GM23248 (cell line): Measurements from ENCODE around the gene ZNF320. TPM values are rescaled to one million over a fixed set of nuclear protein-coding genes. Genes with fewer than 3 reads are reported as not detected.
"Not testable (repeated sequence)": the region's sequence is repeated elsewhere in the genome, so short reads cannot be mapped to it uniquely, and the experiment has no call there.

Experiments
- DNase-seq: peaks from one replicate; pipeline ENCODE4 v3.0.0-alpha.2; 2015
- H2AFZ ChIP-seq: fragments of 200-600 bp; sonication (generic); 2 replicates; pipeline ENCODE4 v1.6.1; 2016; ENCODE audit warnings: antibody characterized with exemption
- H3F3A ChIP-seq: fragments of 200-600 bp; sonication (generic); 2 replicates; pipeline ENCODE4 v1.6.1; 2016; ENCODE audit warnings: mild to moderate bottlenecking, antibody characterized with exemption, mixed run types; ENCODE audit not compliant: insufficient read depth
- H3K27ac ChIP-seq: fragments of 200-600 bp; sonication (generic); 2 replicates; pipeline ENCODE4 v1.5.1; 2016; ENCODE audit warnings: mild to moderate bottlenecking
- H3K27me3 ChIP-seq: fragments of 200-600 bp; sonication (generic); replicated peaks from 2 replicates; pipeline ENCODE4 v1.6.1; 2016; ENCODE audit warnings: mild to moderate bottlenecking; ENCODE audit not compliant: insufficient read depth
- H3K36me3 ChIP-seq: fragments of 200-600 bp; sonication (generic); 2 replicates; pipeline ENCODE4 v1.6.1; 2016; ENCODE audit warnings: low read depth, mild to moderate bottlenecking
- H3K4me1 ChIP-seq: fragments of 200-600 bp; sonication (generic); 2 replicates; pipeline ENCODE4 v1.6.1; 2016; ENCODE audit warnings: mild to moderate bottlenecking; ENCODE audit not compliant: insufficient read depth
- H3K4me2 ChIP-seq: fragments of 200-600 bp; sonication (generic); one replicate; pipeline ENCODE4 v1.6.1; 2016; ENCODE audit warnings: mild to moderate bottlenecking; ENCODE audit not compliant: unreplicated experiment
- H3K4me3 ChIP-seq: fragments of 200-600 bp; sonication (generic); 2 replicates; pipeline ENCODE4 v1.5.1; 2016; ENCODE audit warnings: mild to moderate bottlenecking
- H3K79me2 ChIP-seq: fragments of 200-600 bp; sonication (generic); 2 replicates; pipeline ENCODE4 v1.6.1; 2016; ENCODE audit warnings: mild to moderate bottlenecking; ENCODE audit not compliant: insufficient read depth
- H3K9ac ChIP-seq: fragments of 200-600 bp; sonication (generic); 2 replicates; pipeline ENCODE4 v1.6.1; 2016; ENCODE audit warnings: mild to moderate bottlenecking
- H3K9me2 ChIP-seq: fragments of 200-600 bp; sonication (generic); 2 replicates; pipeline ENCODE4 v1.6.1; 2016; ENCODE audit warnings: mixed run types, mild to moderate bottlenecking, moderate library complexity; ENCODE audit not compliant: insufficient read depth
- H3K9me3 ChIP-seq: fragments of 200-600 bp; sonication (generic); one replicate; pipeline ENCODE4 v1.6.1; 2017; ENCODE audit warnings: low read depth
- H4K20me1 ChIP-seq: fragments of 200-600 bp; sonication (generic); 2 replicates; pipeline ENCODE4 v1.6.0; 2016; ENCODE audit not compliant: insufficient read depth
- EZH2 ChIP-seq: fragments of 200-600 bp; sonication (generic); IDR thresholded peaks from 2 replicates; pipeline ENCODE4 v1.6.1; 2018; ENCODE audit warnings: antibody characterized with exemption, mild to moderate bottlenecking; ENCODE audit not compliant: insufficient read depth, poor library complexity, severe bottlenecking
- EZH2phosphoT487 ChIP-seq: fragments of 200-600 bp; sonication (generic); IDR thresholded peaks from 2 replicates; pipeline ENCODE4 v1.6.1; 2018; ENCODE audit warnings: antibody characterized with exemption, moderate library complexity, mild to moderate bottlenecking, low read depth; ENCODE audit not compliant: insufficient read depth
- WGBS, 2 experiments: methylation state at CpG; one replicate each; pipeline ENCODE4 v1.1.6; 2015 to 2017; ENCODE audit warnings: low lambda C conversion rate in 2 of 2, low coverage in 1 of 2; ENCODE audit errors: missing lambda C conversion rate in 2 of 2; 5-methylcytosine and 5-hydroxymethylcytosine counted together
- in situ Hi-C: fragments of 300-500 bp; cut with MboI; formaldehyde crosslinking; loops from 2 replicates; pipeline ENCODE4 v1.15.0; 2020
- polyA plus RNA-seq: library from polyadenylated mRNA; unstranded; fragments of >200 nt; fragmentation: Nextera tagmentation; extraction: Ambion mirVana; gene quantifications from 2 replicates; pipeline ENCODE4 v1.2.1, GENCODE V29; 2016
- total RNA-seq: library from RNA; depleted of rRNA; stranded (reverse); fragments of >200 nt; shearing (Covaris generic); gene quantifications from 2 replicates; pipeline ENCODE4 v1.2.3, GENCODE V29; 2014

Gene ZNF320
- total and polyA plus RNA-seq, 2 experiments from 2014 or later: 4.3 to 16.4 TPM

DNA sequence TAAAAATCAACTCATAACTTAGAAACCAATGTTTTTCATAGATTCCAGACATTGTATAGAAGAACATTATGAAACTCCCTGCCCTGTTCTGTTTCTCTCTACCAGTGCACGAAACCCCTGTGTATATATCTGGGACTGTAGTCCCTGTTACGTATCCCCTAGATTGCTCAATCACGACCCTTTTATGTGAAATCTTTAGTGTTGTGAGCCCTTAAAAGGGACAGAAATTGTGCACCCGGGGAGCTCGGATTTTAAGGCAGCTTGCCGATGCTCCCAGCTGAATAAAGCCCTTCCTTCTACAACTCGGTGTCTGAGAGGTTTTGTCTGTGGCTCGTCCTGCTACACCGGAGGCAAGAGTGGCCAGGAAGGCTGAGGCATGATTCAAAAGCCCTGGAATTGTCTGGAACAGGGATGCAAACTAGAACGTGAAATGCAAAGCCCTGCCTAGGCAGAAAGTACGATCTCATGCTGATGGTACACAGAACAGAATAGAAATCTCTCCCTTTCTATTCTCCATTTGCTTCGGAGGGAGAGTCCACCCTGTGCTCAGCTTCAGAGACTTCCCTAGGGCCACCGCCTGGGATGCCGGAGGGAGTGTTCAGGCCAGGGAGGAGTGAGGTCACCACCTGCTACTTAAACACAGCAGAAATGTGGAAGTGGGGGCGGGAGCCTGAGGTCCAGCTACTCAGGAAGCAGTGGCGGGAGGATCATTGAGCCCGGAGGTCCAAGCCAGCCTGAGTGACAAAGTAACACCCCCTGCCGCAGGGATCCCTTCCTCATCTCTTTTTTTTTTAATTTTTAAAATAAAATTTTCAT is 26.6 kb upstream of the ZNF320 start:
- Histone ChIP-seq H3F3A (peaks cover 15% of the 10 kb centered on the region), H3K4me2 (peak overlapping the region; percentile 90), H3K79me2 (0 out of 2 replicates have a peak, but pooled peaks cover 5% of the 10 kb centered on the region), H3K36me3 (peaks cover 6% of the 10 kb centered on the region; the same call in 1 of the 2 replicates), H4K20me1 (no peaks in the 10 kb centered on the region), H3K27me3 (no peaks in the 10 kb centered on the region), H3K4me3 (peak overlapping the region; percentile 87), H3K4me1 (peaks cover 15% of the 10 kb centered on the region; the same call in 1 of the 2 replicates), H2AFZ (peak overlapping the region; percentile 100), H3K9ac (peak overlapping the region; percentile 91), H3K27ac (peak overlapping the region; percentile 86), H3K9me2 (no peaks in the 10 kb centered on the region), H3K9me3 (no peaks in the 10 kb centered on the region)
- WGBS, 2 experiments: 12 to 13% methylated on average over 18 of the region's 18 CpGs
- TF ChIP-seq EZH2phosphoT487: no peak
- in situ Hi-C loops: no loop called here
- DNase-seq: peak; percentile 76

- in situ Hi-C loops: no loop called here
Observed at GRCh38 chr19:52922841-52923777, 25.7 kb upstream of the ZNF320 start, which contains the start of gene ZNF888. Gene ZNF888 (minus strand): TSS chr19:52923428. CDS start chr19:52917873, 5,555 bp downstream.

DNA sequence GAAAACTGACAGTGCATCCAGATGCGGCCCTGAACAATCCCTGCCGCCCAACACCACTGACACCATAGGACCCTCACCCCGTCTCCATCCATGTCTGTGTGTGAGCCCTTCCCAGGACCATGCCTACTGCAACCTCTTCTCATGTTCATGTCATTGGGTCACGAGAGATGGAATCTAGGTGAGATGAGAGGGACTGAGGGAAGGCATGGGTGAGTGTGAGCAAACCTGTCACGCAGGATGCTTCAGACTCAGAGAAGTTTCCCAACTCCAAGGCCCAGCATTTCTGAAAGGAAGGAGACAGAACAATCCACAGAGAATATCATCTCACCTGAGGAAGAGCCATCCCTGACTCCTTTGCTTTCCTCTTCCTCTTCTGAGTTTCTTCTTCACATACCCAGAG is 20.1 kb upstream of the ZNF320 start:
- in situ Hi-C loops: no loop called here

More at GRCh38 chr19:52922841-52923777, 25.7 kb upstream of the ZNF320 start, which contains the start of gene ZNF888:
- no peaks in the 10 kb centered on the region for H3K27me3 ChIP-seq
- peaks cover 15% of the 10 kb centered on the region; the same call in 1 of the 2 replicates for H3K4me1 ChIP-seq
- no peak for TF ChIP-seq EZH2phosphoT487
- TF ChIP-seq EZH2: no peak
- peaks cover 15% of the 10 kb centered on the region for H3F3A ChIP-seq
- H3K79me2 ChIP-seq: 0 out of 2 replicates have a peak, but pooled peaks cover 5% of the 10 kb centered on the region
- no peaks in the 10 kb centered on the region for H4K20me1 ChIP-seq
- DNase-seq: peak; percentile 94
- 2 to 3% methylated on average over 42 to 48 of the region's 55 CpGs for WGBS, 2 experiments
- no peaks in the 10 kb centered on the region for H3K36me3 ChIP-seq
- no peaks in the 10 kb centered on the region for H3K9me2 ChIP-seq
- H3K9ac ChIP-seq: peak within 1 kb of the TSS; percentile 91
- peak within 1 kb of the TSS; percentile 86 for H3K27ac ChIP-seq
- H2AFZ ChIP-seq: peak within 1 kb of the TSS; percentile 100
- no peaks in the 10 kb centered on the region for H3K9me3 ChIP-seq
- peak within 1 kb of the TSS; percentile 90 for H3K4me2 ChIP-seq
- H3K4me3 ChIP-seq: peak within 1 kb of the TSS; percentile 87

GRCh38 chr19:52910648-52911047 is 13.2 kb upstream of the ZNF320 start:
- no peaks in the 10 kb centered on the region for H3K9me3 ChIP-seq
- no peak overlapping the region for H3K4me3 ChIP-seq
- no peaks in the 10 kb centered on the region for H3K79me2 ChIP-seq
- H3K9ac ChIP-seq: no peak overlapping the region
- peaks cover 20% of the 10 kb centered on the region; the same call in 1 of the 2 replicates for H3K36me3 ChIP-seq
- H4K20me1 ChIP-seq: no peaks in the 10 kb centered on the region
- DNase-seq: no peak
- in situ Hi-C loops: no loop called here
- TF ChIP-seq EZH2 (no peak), EZH2phosphoT487 (no peak)
- no peaks in the 10 kb centered on the region for H3K9me2 ChIP-seq
- no peaks in the 10 kb centered on the region for H3K4me1 ChIP-seq
- H2AFZ ChIP-seq: no peak overlapping the region
- no peak overlapping the region for H3K27ac ChIP-seq
- WGBS, 2 experiments: 100% methylated on average over 1 of the region's 1 CpG
- H3K4me2 ChIP-seq: no peak overlapping the region
- H3K27me3 ChIP-seq: no peaks in the 10 kb centered on the region
- no peaks in the 10 kb centered on the region for H3F3A ChIP-seq

More for the DNA sequence above, 20.1 kb upstream of the ZNF320 start:
- Histone ChIP-seq H2AFZ (no peak overlapping the region), H3K9me3 (no peaks in the 10 kb centered on the region), H3K4me3 (no peak overlapping the region), H4K20me1 (no peaks in the 10 kb centered on the region), H3K27me3 (no peaks in the 10 kb centered on the region), H3K4me2 (no peak overlapping the region), H3K27ac (no peak overlapping the region), H3K36me3 (no peaks in the 10 kb centered on the region), H3K79me2 (0 out of 2 replicates have a peak, but pooled peaks cover 5% of the 10 kb centered on the region), H3K4me1 (no peaks in the 10 kb centered on the region), H3K9me2 (no peaks in the 10 kb centered on the region), H3F3A (no peaks in the 10 kb centered on the region), H3K9ac (no peak overlapping the region)
- TF ChIP-seq EZH2phosphoT487 (no peak), EZH2 (no peak)
- 94 to 97% methylated on average over 5 of the region's 5 CpGs for WGBS, 2 experiments
- DNase-seq: no peak

DNA sequence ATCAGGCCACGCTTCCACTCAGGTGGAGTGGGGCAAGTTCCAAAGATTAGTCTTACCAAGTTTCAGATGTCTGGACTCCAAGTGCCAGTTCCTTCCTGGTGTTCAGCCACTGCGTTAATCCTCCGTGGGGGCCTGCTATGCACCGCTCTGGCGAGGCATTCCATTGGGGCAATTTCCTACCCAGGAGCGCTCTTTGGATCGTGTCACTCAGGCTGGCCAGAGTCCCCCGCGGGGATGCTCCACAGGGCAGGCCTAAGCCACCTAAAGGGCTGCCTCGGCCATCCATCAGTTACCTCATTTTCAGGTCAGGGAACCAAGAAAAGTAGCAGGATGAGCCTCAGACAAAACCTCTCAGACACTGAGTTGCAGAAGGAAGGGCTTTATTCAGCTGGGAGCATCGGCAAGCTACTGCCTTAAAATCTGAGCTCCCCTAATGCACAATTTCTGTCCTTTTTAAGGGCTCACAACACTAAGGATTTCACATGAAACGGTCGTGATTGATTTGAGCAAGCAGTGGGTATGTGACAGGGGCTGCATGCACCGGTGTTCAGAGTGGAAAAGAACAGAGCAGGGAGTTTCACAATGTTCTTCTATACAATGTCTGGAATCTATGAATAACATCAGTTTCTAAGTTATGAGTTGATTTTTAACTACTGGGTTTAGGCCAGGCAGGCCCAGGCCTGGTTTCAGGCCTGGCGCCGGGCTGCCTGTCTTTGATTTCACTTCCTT is 6.8 kb upstream of the ZNF320 start:
- in situ Hi-C loops, H3K9me3 ChIP-seq, H3K27ac ChIP-seq, H2AFZ ChIP-seq, H3K9ac ChIP-seq, H3K4me2 ChIP-seq, H4K20me1 ChIP-seq, H3K79me2 ChIP-seq, DNase-seq, H3F3A ChIP-seq, H3K27me3 ChIP-seq, H3K4me1 ChIP-seq, H3K4me3 ChIP-seq, H3K9me2 ChIP-seq: not testable (repeated sequence)
- H3K36me3 ChIP-seq: peaks cover 20% of the 10 kb centered on the region; the same call in 1 of the 2 replicates
- WGBS, 2 experiments: 93 to 94% methylated on average over 15 to 16 of the region's 16 CpGs
